ENCODE results near the gene MS4A15.

Gene MS4A15

DNA sequence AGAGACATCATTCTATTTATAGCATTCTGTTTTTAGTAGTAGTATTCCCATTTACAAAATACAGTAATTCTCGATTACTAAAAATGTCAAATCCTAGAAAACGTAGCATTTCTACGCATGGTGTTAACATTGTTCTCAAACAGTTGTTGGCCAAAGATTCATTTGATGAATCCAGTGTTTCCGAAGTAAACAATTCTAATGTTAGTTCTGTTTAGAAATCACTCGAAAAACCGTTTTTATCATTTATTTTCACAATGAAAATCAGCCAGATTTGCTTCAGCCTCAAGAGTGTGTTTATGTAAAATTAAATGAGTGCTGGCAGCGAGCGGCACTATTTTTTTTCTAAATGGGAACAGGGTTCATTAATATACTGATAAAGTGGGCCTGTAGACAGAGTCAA, 25.1 kb upstream of the MS4A15 start:
- no peaks in the 10 kb centered on the region for H3K4me1 ChIP-seq (ENCODE audit: insufficient read depth, low read length)
- H3K9me3 ChIP-seq (ENCODE audit: low read length) = no peaks in the 10 kb centered on the region
- no peak overlapping the region for H3K27ac ChIP-seq (ENCODE audit: low read depth, low read length)
- no peak overlapping the region for H3K4me3 ChIP-seq (ENCODE audit: low read depth in 1 of 2, low read length in 2 of 2)
- peaks cover 0 to 8% of the 10 kb centered on the region in 2 donors for H3K27me3 ChIP-seq (ENCODE audit: control insufficient read depth in 1 of 2, insufficient read depth in 2 of 2, low read length in 2 of 2)
- H3K9ac ChIP-seq (ENCODE audit: low read length) = no peak overlapping the region
- H3K36me3 ChIP-seq (ENCODE audit: insufficient read depth, low read length) = no peaks in the 10 kb centered on the region

DNA sequence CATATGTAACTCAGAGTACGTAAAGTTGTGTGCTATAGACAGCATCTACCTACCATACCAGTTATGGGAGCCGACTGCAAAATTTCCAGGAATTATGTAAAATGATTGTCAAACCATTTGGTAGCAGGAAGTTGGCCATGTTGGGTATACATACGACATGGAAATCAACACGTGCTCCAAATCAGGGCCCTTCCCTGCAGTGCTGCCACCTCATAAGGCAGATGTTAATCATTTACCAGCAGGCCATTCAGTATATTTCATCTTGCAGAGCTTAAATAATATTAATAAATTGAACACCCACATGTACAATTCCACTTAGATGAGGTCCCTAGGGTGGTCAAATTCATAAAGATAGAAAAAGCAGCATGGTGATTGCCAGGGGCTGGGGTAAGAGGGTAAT, 22.4 kb upstream of the MS4A15 start:
- Histone ChIP-seq H3K4me1 (ENCODE audit: insufficient read depth, low read length) (no peaks in the 10 kb centered on the region), H3K9me3 (ENCODE audit: low read length) (no peaks in the 10 kb centered on the region), H3K4me3 (ENCODE audit: low read depth in 1 of 2, low read length in 2 of 2) (no peak overlapping the region), H3K27me3 (ENCODE audit: control insufficient read depth in 1 of 2, insufficient read depth in 2 of 2, low read length in 2 of 2) (no peaks in the 10 kb centered on the region), H3K9ac (ENCODE audit: low read length) (no peak overlapping the region), H3K36me3 (ENCODE audit: insufficient read depth, low read length) (no peaks in the 10 kb centered on the region), H3K27ac (ENCODE audit: low read depth, low read length) (no peak overlapping the region)

DNA sequence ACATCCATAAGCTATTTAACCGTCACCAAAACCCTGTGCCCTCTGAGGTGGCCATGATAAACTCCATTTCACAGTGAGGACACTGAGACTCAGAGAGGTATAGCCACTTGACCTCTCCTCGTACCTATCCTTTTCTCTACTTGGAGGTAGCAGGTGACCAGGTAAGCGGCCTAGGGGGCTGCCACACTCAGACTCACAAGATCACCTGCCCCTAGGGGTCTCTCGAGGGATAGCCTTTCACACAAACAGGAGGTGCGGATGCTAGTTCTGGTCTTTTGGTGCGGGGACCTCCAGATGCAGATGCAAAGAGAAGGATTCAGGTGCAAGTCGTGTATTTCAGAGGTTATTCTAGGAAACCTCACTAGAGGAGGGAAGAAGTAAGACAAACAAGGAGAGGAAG, 17.6 kb upstream of the MS4A15 start:
- H3K27me3 ChIP-seq (ENCODE audit: control insufficient read depth in 1 of 2, insufficient read depth in 2 of 2, low read length in 2 of 2) = no peaks in the 10 kb centered on the region

DNA sequence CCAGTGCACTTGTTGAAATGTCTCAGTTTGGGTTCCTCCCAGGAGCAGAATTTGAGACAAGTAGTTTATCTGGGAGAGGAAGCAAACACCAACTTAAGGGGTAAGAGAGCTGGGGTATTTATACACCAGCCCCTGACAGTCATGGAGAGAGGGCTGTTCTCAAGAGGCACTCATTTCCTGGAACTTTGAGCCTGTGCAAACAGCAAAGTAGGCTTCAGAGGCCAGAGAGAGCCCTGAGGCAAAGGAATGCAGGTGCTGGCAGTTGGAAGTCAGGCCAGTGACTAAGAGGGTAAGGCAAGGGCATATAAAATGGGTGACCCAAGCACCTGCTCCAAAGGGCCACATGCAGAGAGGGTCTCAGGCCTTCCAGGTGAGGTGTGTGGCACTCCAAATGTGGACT, 16.1 kb upstream of the MS4A15 start:
- Histone ChIP-seq H3K4me3 (ENCODE audit: low read depth in 1 of 2, low read length in 2 of 2) (no peak overlapping the region), H3K4me1 (ENCODE audit: insufficient read depth, low read length) (no peaks in the 10 kb centered on the region), H3K36me3 (ENCODE audit: insufficient read depth, low read length) (no peaks in the 10 kb centered on the region), H3K9ac (ENCODE audit: low read length) (no peak overlapping the region), H3K27ac (ENCODE audit: low read depth, low read length) (no peak overlapping the region), H3K27me3 (ENCODE audit: control insufficient read depth in 1 of 2, insufficient read depth in 2 of 2, low read length in 2 of 2) (no peaks in the 10 kb centered on the region), H3K9me3 (ENCODE audit: low read length) (no peaks in the 10 kb centered on the region)

More for the DNA sequence above, 17.6 kb upstream of the MS4A15 start:
- H3K36me3 ChIP-seq (ENCODE audit: insufficient read depth, low read length) = no peaks in the 10 kb centered on the region
- H3K4me1 ChIP-seq (ENCODE audit: insufficient read depth, low read length) = no peaks in the 10 kb centered on the region
- no peak overlapping the region for H3K27ac ChIP-seq (ENCODE audit: low read depth, low read length)
- H3K9me3 ChIP-seq (ENCODE audit: low read length) = no peaks in the 10 kb centered on the region
- no peak overlapping the region for H3K4me3 ChIP-seq (ENCODE audit: low read depth in 1 of 2, low read length in 2 of 2)
- H3K9ac ChIP-seq (ENCODE audit: low read length) = no peak overlapping the region

DNA sequence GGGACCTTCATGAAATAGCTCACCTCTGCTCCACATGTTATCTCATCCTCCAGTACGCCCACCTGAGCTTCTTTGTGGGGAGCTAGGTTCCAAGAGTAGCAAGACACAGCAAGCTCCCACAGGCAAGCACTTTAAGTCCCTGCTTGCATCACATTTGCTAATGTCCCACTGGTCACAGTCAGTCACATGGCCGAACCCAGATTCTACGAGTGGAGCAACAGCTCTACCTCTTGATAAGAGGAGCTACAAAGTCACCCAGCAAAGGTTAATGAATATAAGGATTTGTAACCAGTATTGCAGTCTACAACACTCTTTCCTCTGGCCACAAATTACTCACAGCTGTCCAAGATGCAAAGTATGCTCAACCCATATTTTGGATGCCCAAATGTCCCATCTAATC, 15.2 kb upstream of the MS4A15 start:
- Histone ChIP-seq H3K27me3 (ENCODE audit: control insufficient read depth in 1 of 2, insufficient read depth in 2 of 2, low read length in 2 of 2) (no peaks in the 10 kb centered on the region), H3K9ac (ENCODE audit: low read length) (no peak overlapping the region), H3K9me3 (ENCODE audit: low read length) (no peaks in the 10 kb centered on the region), H3K4me1 (ENCODE audit: insufficient read depth, low read length) (no peaks in the 10 kb centered on the region), H3K27ac (ENCODE audit: low read depth, low read length) (no peak overlapping the region), H3K4me3 (ENCODE audit: low read depth in 1 of 2, low read length in 2 of 2) (no peak overlapping the region), H3K36me3 (ENCODE audit: insufficient read depth, low read length) (no peaks in the 10 kb centered on the region)

DNA sequence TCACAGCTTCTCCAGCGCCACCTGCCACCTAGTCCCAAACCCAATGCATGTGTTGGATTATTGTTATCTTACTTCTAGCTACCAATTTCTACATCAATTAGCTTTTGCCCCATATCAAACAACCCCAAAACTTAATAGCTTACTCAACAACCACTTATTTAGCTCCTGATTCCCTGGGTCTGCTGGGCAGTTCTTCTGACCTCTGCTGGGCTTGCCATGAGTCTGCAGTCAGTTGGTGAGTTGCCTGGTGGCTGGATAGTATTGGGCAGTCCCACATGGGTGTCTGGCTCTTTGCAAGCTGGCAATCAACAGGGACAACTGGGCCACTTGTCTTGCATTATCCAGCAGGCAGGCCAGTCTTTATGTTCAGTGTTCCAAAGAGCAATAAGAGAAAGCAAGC, 13.6 kb upstream of the MS4A15 start:
- H3K4me3 ChIP-seq (ENCODE audit: low read depth in 1 of 2, low read length in 2 of 2) = no peak overlapping the region
- H3K4me1 ChIP-seq (ENCODE audit: insufficient read depth, low read length) = no peaks in the 10 kb centered on the region
- no peak overlapping the region for H3K9ac ChIP-seq (ENCODE audit: low read length)
- no peak overlapping the region for H3K27ac ChIP-seq (ENCODE audit: low read depth, low read length)
- no peaks in the 10 kb centered on the region for H3K27me3 ChIP-seq (ENCODE audit: control insufficient read depth in 1 of 2, insufficient read depth in 2 of 2, low read length in 2 of 2)
- no peaks in the 10 kb centered on the region for H3K9me3 ChIP-seq (ENCODE audit: low read length)
- H3K36me3 ChIP-seq (ENCODE audit: insufficient read depth, low read length) = no peaks in the 10 kb centered on the region

DNA sequence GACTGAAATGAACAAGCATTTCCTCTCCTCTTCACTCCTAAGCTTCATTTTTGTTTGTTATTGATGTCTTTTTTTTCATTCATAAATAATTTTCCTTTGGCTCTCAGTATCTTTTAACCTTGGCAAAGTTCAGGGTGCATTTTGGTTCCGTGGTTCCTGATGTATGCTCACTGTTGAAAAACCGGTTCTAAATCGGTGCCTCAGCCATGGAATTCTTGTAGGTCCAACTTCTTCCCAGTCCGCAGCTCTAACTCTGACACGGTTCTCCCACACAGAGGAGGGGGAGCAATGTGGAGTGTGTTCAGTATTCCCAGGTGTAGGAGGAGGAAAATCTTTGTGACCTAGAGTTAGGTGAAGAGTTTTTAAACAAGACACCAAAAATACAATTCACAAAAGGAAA, 12.6 kb upstream of the MS4A15 start:
- H3K4me3 ChIP-seq (ENCODE audit: low read depth in 1 of 2, low read length in 2 of 2) = no peak overlapping the region
- no peaks in the 10 kb centered on the region for H3K9me3 ChIP-seq (ENCODE audit: low read length)
- H3K27me3 ChIP-seq (ENCODE audit: control insufficient read depth in 1 of 2, insufficient read depth in 2 of 2, low read length in 2 of 2) = no peaks in the 10 kb centered on the region
- no peaks in the 10 kb centered on the region for H3K4me1 ChIP-seq (ENCODE audit: insufficient read depth, low read length)
- H3K9ac ChIP-seq (ENCODE audit: low read length) = no peak overlapping the region
- no peak overlapping the region for H3K27ac ChIP-seq (ENCODE audit: low read depth, low read length)
- H3K36me3 ChIP-seq (ENCODE audit: insufficient read depth, low read length) = no peaks in the 10 kb centered on the region

DNA sequence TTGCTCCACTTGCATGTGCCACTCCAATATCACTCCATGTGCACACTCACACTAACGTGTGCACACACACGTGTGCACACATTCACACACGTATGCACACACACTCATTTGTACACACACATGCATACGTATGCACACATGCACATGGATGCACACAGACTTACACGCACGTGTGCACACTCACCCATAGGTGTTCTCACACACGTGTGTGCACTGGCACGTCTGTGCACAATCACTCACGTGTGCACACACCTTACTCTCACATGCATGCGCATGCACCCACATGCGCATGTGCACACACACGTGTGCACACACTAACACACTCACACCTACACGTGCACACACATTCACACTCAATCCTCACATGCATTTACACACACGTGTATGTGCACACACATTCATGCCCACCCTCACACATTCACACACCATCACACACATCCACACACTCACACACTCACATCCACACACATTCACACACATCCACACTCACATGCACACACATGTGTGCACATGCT, 9.3 kb upstream of the MS4A15 start:
- no peaks in the 10 kb centered on the region for H3K4me1 ChIP-seq (ENCODE audit: insufficient read depth, low read length)

DNA sequence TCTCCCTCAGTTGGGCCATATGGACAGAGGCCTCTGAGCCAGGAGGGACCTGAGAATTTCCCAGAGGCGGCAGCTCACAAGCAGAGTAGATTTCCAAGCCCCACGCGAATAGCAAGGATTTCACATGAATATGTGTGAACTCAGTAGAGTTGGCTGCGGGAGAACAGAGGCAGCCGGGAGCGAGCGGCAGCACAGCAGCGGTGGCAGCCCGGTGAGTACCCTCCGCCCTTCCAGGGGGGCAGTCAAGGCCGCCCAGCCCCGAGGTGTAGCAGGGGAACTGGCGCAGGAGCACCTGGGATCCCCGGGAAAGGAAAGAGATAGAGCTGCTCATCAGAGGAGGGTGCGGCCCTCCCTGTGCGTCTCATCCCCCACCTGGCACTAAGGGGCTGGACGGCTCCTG, 8.4 kb upstream of the MS4A15 start:
- Histone ChIP-seq H3K4me1 (ENCODE audit: insufficient read depth, low read length) (no peaks in the 10 kb centered on the region), H3K4me3 (ENCODE audit: low read depth in 1 of 2, low read length in 2 of 2) (no peak overlapping the region), H3K9me3 (ENCODE audit: low read length) (no peaks in the 10 kb centered on the region), H3K9ac (ENCODE audit: low read length) (no peak overlapping the region), H3K36me3 (ENCODE audit: insufficient read depth, low read length) (no peaks in the 10 kb centered on the region), H3K27me3 (ENCODE audit: control insufficient read depth in 1 of 2, insufficient read depth in 2 of 2, low read length in 2 of 2) (no peaks in the 10 kb centered on the region), H3K27ac (ENCODE audit: low read depth, low read length) (no peak overlapping the region)

More for the DNA sequence above, 9.3 kb upstream of the MS4A15 start:
- Histone ChIP-seq H3K27me3 (ENCODE audit: control insufficient read depth in 1 of 2, insufficient read depth in 2 of 2, low read length in 2 of 2) (no peaks in the 10 kb centered on the region), H3K9me3 (ENCODE audit: low read length) (no peaks in the 10 kb centered on the region), H3K4me3 (ENCODE audit: low read depth in 1 of 2, low read length in 2 of 2) (no peak overlapping the region), H3K27ac (ENCODE audit: low read depth, low read length) (no peak overlapping the region), H3K9ac (ENCODE audit: low read length) (no peak overlapping the region), H3K36me3 (ENCODE audit: insufficient read depth, low read length) (no peaks in the 10 kb centered on the region)

DNA sequence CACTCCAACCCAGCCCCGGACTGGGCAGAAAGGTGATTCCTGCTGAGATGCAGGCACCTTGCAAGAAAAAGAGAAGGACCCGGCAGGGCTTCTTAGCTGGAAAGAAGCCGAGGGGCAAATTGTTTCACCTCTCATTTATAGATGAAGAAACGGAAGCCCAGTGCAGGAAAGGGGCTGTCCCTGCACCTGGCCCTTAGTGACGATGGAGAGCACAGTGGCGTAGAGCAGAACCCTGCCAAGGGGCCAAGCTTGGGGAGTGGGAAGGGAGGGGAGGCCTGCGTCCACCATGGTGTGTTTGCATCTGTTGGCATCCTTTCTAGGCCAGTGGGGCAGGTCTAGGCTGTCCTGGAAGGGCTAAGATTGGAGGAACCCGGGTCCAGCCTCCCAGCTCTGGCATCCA, 7.8 kb upstream of the MS4A15 start:
- Histone ChIP-seq H3K27ac (ENCODE audit: low read depth, low read length) (no peak overlapping the region), H3K4me3 (ENCODE audit: low read depth in 1 of 2, low read length in 2 of 2) (no peak overlapping the region), H3K9ac (ENCODE audit: low read length) (no peak overlapping the region), H3K36me3 (ENCODE audit: insufficient read depth, low read length) (no peaks in the 10 kb centered on the region), H3K4me1 (ENCODE audit: insufficient read depth, low read length) (no peaks in the 10 kb centered on the region), H3K27me3 (ENCODE audit: control insufficient read depth in 1 of 2, insufficient read depth in 2 of 2, low read length in 2 of 2) (peaks cover 0 to 2% of the 10 kb centered on the region in 2 donors), H3K9me3 (ENCODE audit: low read length) (no peaks in the 10 kb centered on the region)

DNA sequence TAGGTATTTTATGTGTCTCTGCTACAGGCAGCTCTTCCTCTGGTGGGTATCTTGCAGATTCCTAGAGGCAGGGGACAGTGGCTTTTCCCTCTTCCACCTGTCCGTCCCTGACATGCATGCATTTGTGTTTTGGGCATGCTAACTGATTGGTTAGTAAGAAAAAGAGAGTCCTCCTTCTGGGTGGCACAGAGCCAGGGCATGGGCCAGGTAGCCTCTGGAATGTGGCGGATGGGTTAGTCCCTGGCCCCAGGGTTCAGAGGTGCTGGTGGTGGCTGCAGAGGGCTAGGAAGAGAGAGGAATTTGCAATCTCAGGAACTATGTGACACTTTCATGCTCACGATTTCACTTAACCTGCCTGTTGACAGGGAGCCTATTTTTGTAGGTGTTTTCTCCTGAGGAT, 5.8 kb upstream of the MS4A15 start:
- peaks cover 0 to 4% of the 10 kb centered on the region in 2 donors for H3K27me3 ChIP-seq (ENCODE audit: control insufficient read depth in 1 of 2, insufficient read depth in 2 of 2, low read length in 2 of 2)
- H3K9me3 ChIP-seq (ENCODE audit: low read length) = no peaks in the 10 kb centered on the region
- H3K4me3 ChIP-seq (ENCODE audit: low read depth in 1 of 2, low read length in 2 of 2) = no peak overlapping the region
- H3K4me1 ChIP-seq (ENCODE audit: insufficient read depth, low read length) = no peaks in the 10 kb centered on the region
- H3K9ac ChIP-seq (ENCODE audit: low read length) = no peak overlapping the region
- no peak overlapping the region for H3K27ac ChIP-seq (ENCODE audit: low read depth, low read length)
- H3K36me3 ChIP-seq (ENCODE audit: insufficient read depth, low read length) = no peaks in the 10 kb centered on the region

DNA sequence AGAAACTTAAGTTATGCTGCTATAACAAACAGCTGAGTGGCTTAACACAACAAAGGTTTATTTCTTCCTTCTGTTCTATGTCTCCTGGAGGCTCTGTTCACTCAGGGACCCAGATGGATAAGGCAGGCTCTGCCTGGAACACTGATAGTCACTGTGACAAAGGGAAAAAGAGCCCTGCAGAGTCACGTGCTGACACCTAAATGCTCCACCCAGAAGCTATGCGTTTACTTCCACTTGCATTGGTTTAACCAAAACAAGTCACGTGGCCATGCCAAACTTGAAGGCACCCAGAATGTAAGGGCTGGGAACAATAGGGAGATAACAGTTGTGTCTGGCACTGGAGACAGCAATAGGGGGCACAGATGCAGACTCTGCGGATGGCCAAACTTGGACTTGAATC, 3.4 kb upstream of the MS4A15 start:
- H3K36me3 ChIP-seq (ENCODE audit: insufficient read depth, low read length) = no peaks in the 10 kb centered on the region
- no peaks in the 10 kb centered on the region for H3K9me3 ChIP-seq (ENCODE audit: low read length)
- no peak overlapping the region for H3K9ac ChIP-seq (ENCODE audit: low read length)
- peaks cover 0 to 4% of the 10 kb centered on the region in 2 donors for H3K27me3 ChIP-seq (ENCODE audit: control insufficient read depth in 1 of 2, insufficient read depth in 2 of 2, low read length in 2 of 2)
- no peak overlapping the region for H3K27ac ChIP-seq (ENCODE audit: low read depth, low read length)
- H3K4me1 ChIP-seq (ENCODE audit: insufficient read depth, low read length) = no peaks in the 10 kb centered on the region
- no peak overlapping the region for H3K4me3 ChIP-seq (ENCODE audit: low read depth in 1 of 2, low read length in 2 of 2)

All from muscle layer of colon (tissue), 2 donors.